ENCODE measurements around the gene OR10T2.

DNA sequence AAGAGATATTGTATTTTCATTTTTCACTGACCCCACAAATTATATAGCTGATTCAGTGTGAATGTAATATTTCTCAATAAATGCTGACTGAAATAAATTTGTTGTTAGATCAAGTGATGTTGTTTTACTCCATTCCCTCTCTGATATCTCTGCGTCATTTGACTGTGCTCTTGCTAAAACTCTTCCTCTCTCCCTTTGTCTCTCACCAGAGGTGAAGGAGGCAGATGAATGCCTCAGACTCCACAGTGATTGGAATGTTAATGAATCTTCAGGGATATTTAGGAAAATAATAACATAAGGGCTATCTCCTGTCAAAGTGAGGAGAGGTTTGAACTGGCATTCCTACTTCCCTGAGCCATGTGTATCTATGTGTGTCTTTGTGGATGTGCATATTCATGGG is 41.8 kb downstream of the OR10T2 start:
- TF ChIP-seq, protein P1, sequence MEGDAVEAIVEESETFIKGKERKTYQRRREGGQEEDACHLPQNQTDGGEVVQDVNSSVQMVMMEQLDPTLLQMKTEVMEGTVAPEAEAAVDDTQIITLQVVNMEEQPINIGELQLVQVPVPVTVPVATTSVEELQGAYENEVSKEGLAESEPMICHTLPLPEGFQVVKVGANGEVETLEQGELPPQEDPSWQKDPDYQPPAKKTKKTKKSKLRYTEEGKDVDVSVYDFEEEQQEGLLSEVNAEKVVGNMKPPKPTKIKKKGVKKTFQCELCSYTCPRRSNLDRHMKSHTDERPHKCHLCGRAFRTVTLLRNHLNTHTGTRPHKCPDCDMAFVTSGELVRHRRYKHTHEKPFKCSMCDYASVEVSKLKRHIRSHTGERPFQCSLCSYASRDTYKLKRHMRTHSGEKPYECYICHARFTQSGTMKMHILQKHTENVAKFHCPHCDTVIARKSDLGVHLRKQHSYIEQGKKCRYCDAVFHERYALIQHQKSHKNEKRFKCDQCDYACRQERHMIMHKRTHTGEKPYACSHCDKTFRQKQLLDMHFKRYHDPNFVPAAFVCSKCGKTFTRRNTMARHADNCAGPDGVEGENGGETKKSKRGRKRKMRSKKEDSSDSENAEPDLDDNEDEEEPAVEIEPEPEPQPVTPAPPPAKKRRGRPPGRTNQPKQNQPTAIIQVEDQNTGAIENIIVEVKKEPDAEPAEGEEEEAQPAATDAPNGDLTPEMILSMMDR (IDR thresholded peaks at IDR 0.05 in 8 of 11, conservative IDR thresholded peaks at IDR 0.05 in 3 of 11): no peak
- TF ChIP-seq POLR2A (IDR thresholded peaks at IDR 0.05): no peak

Measured in spleen (tissue), 7 donors.